ENCODE measurements around the gene DENND2C. TPM values are rescaled to one million over a fixed set of nuclear protein-coding genes. Genes with fewer than 3 reads are reported as not detected.

DENND2C gene
- total RNA-seq, 2 donors from 2014 or later = 2.3 to 3.0 TPM

- H3K27ac ChIP-seq = peak overlapping the region; percentile 78 to 97 (median 93)
- ATAC-seq = peak; percentile 97
These were observed 498 bp upstream of the DENND2C start for GRCh38 chr1:114670083-114671010.

GRCh38 chr1:114668784-114669561 is 876 bp downstream of the DENND2C start:
- H3K9me3 ChIP-seq = no peaks in the 10 kb centered on the region
- peak overlapping the region; percentile 78 to 97 (median 93) for H3K27ac ChIP-seq
- DNase-seq = peak; percentile 17 to 31 (median 23)
- WGBS, 2 donors = 11 to 18% methylated on average over 13 of the region's 13 CpGs
- H3K4me3 ChIP-seq = peak overlapping the region; percentile 68 to 76
- no peaks in the 10 kb centered on the region for H3K27me3 ChIP-seq
- peaks cover 15% of the 10 kb centered on the region for H3K4me1 ChIP-seq
- no peaks in the 10 kb centered on the region for H3K36me3 ChIP-seq (replicated peaks in 1 of 2; ENCODE audit: insufficient read depth in 1 of 2, low read depth in 2 of 2)
- no peak for ATAC-seq
- intact Hi-C loops (cut with DNase I) = no loop called here
- TF ChIP-seq POLR2A (IDR thresholded peaks at IDR 0.05) = no peak
- no peak for TF ChIP-seq CTCF (IDR thresholded peaks at IDR 0.05)

More at GRCh38 chr1:114670083-114671010, 498 bp upstream of the DENND2C start:
- H3K4me3 ChIP-seq = peak overlapping the region; percentile 68 to 76
- no peaks in the 10 kb centered on the region for H3K9me3 ChIP-seq
- TF ChIP-seq POLR2A (IDR thresholded peaks at IDR 0.05) (peak; percentile 80 to 94 (median 88)), CTCF (IDR thresholded peaks at IDR 0.05) (peak in 3 of 7 experiments; percentile 29 to 43 (median 35))
- 1 to 3% methylated on average over 30 to 45 of the region's 45 CpGs for WGBS, 2 donors
- no peaks in the 10 kb centered on the region for H3K27me3 ChIP-seq
- H3K36me3 ChIP-seq (replicated peaks in 1 of 2; ENCODE audit: insufficient read depth in 1 of 2, low read depth in 2 of 2) = no peaks in the 10 kb centered on the region
- peak; percentile 95 to 96 (median 96) for DNase-seq
- intact Hi-C loops (cut with DNase I) = no loop called here
- peaks cover 15% of the 10 kb centered on the region for H3K4me1 ChIP-seq

GRCh38 chr1:114668373-114668772 is 1.5 kb downstream of the DENND2C start:
- H3K36me3 ChIP-seq (replicated peaks in 1 of 2; ENCODE audit: insufficient read depth in 1 of 2, low read depth in 2 of 2) = no peaks in the 10 kb centered on the region
- no peak for DNase-seq
- no peak overlapping the region for H3K4me3 ChIP-seq
- 60 to 70% methylated on average over 4 of the region's 4 CpGs for WGBS, 2 donors
- no peak for ATAC-seq
- H3K27me3 ChIP-seq = no peaks in the 10 kb centered on the region
- H3K27ac ChIP-seq = peak overlapping the region in 3 of 4 donors; percentile 78 to 97 (median 89)
- peaks cover 15% of the 10 kb centered on the region for H3K4me1 ChIP-seq
- H3K9me3 ChIP-seq = no peaks in the 10 kb centered on the region
- intact Hi-C loops (cut with DNase I) = no loop called here
- TF ChIP-seq CTCF (IDR thresholded peaks at IDR 0.05) (no peak), POLR2A (IDR thresholded peaks at IDR 0.05) (no peak)

- Histone ChIP-seq H3K4me3 (no peak overlapping the region), H3K4me1 (peaks cover 15% of the 10 kb centered on the region), H3K27ac (no peak overlapping the region), H3K36me3 (replicated peaks in 1 of 2; ENCODE audit: insufficient read depth in 1 of 2, low read depth in 2 of 2) (no peaks in the 10 kb centered on the region), H3K9me3 (no peaks in the 10 kb centered on the region), H3K27me3 (no peaks in the 10 kb centered on the region)
- DNase-seq (no peak), ATAC-seq (no peak)
- intact Hi-C loops (cut with DNase I) = no loop called here
- WGBS, 2 donors = 73 to 85% methylated on average over 3 of the region's 3 CpGs
- no peak for TF ChIP-seq POLR2A (IDR thresholded peaks at IDR 0.05)
- TF ChIP-seq CTCF (IDR thresholded peaks at IDR 0.05) = no peak
These were observed 2.9 kb downstream of the DENND2C start for GRCh38 chr1:114666954-114667353.
